ENCODE results near the gene GSKIP.

DNA sequence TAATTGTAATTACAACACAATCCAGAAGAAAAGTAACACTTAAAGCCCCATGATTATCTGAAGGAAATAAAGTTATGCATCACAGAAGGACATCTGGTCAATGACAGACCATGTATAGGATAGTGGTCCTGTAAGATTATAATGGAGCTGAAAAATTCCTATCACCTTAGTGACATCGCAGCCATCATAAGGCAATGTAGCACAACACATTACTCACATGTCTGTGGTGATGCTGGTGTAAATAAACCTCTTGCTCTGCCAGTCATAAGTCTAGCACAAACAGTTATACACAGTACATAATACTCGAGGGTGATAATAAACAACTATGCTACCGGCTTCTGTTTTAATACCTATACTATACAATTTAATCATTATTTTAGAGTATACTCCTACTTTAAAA, 11.3 kb upstream of the GSKIP start:
- TF ChIP-seq, protein P1, sequence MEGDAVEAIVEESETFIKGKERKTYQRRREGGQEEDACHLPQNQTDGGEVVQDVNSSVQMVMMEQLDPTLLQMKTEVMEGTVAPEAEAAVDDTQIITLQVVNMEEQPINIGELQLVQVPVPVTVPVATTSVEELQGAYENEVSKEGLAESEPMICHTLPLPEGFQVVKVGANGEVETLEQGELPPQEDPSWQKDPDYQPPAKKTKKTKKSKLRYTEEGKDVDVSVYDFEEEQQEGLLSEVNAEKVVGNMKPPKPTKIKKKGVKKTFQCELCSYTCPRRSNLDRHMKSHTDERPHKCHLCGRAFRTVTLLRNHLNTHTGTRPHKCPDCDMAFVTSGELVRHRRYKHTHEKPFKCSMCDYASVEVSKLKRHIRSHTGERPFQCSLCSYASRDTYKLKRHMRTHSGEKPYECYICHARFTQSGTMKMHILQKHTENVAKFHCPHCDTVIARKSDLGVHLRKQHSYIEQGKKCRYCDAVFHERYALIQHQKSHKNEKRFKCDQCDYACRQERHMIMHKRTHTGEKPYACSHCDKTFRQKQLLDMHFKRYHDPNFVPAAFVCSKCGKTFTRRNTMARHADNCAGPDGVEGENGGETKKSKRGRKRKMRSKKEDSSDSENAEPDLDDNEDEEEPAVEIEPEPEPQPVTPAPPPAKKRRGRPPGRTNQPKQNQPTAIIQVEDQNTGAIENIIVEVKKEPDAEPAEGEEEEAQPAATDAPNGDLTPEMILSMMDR (IDR thresholded peaks at IDR 0.05): no peak
- TF ChIP-seq POLR2A (IDR thresholded peaks at IDR 0.05): no peak

All from lower leg skin (tissue), 3 donors.